Measurements from ENCODE around the gene ZSWIM9. TPM values are rescaled to one million over a fixed set of nuclear protein-coding genes. Genes with fewer than 3 reads are reported as not detected.

ZSWIM9 gene
- total and polyA plus RNA-seq, 4 donors = 6.0 to 21.8 (median 9.7) TPM

DNA sequence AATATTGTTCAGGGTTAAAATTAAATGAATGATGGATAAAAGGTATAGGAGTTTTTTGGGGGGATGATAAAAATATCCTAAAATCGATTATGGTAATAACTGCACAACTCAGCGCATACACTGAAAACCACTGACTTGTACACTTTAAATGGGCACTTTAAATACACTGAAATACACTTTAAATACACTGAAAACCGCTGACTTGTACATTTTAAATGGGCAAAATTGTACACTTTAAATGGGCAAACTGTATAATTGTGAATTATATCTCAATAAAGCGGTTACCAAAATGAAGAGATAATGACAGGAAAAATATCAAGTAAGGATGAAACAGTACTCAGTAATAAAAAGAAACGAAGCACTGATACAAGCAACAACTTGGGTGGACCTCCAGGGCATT is 1.8 kb upstream of the ZSWIM9 start:
- no peak overlapping the region for H3K27ac ChIP-seq (ENCODE audit: low read depth in 1 of 2, low read length in 2 of 2)
- intact Hi-C loops (cut with DNase I) = no loop called here
- DNase-seq = no peak
- 81 to 83% methylated on average over 5 of the region's 5 CpGs for WGBS, 2 donors
- no peaks in the 10 kb centered on the region for H3K9me3 ChIP-seq (ENCODE audit: control insufficient read depth, low read length)
- no peaks in the 10 kb centered on the region for H3K36me3 ChIP-seq (ENCODE audit: control insufficient read depth in 1 of 2, insufficient read depth in 2 of 2, low read length in 1 of 2)
- no peaks in the 10 kb centered on the region for H3K4me1 ChIP-seq (ENCODE audit: control insufficient read depth in 1 of 2, insufficient read depth in 2 of 2, low read length in 2 of 2)
- H3K4me3 ChIP-seq (ENCODE audit: low read length in 2 of 2) = no peak overlapping the region
- no peak for ATAC-seq (ENCODE audit: low FRiP score)
- no peaks in the 10 kb centered on the region for H3K27me3 ChIP-seq (ENCODE audit: control insufficient read depth in 1 of 2, insufficient read depth in 2 of 2, low read length in 1 of 2)

DNA sequence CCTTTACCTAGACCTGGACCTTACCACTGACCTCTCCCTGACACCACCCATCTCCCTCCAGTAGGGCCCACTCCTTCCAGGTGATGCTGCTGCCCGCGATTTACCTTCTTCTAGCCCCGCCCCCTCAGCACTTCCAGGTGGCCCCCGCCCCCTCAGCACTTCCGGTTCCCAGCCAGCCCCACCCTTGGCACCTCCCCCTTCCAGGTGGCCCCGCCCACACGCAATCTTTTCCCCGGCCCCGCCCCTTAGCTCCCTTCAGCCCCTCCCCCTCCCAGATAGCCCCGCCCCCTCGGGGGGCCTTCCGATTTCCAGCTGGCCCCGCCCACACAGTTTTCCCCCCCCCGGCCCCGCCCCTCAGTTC is 922 bp upstream of the ZSWIM9 start:
- peak; percentile 81 to 95 for DNase-seq
- 3 to 5% methylated on average over 11 to 15 of the region's 15 CpGs for WGBS, 2 donors

DNA sequence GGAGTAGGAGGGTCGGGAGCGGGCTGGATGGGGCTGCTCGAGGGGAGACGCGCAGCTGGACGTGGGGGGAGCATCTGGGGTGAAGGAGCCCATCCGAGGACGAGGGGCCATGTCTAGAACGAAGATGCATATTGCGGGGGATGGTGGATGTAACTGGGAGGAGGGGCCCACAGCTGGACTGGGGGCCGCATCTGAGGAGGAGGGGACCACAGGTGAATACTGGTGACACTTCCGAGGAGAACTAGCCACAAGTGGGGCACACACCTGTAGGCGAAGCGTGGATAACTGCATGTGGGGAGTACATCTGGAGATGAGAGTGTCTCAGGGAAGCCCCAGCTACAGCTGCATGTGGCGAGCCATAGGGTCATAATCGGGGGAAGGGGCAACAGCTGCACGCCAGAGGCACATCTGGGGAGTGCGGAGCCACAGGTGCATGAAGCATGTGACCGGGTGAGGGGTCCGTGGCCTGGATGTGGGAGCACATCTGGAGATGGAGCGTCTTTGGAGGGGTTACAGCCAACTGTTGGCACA is 402 bp downstream of the ZSWIM9 start:
- Histone ChIP-seq H3K27ac (ENCODE audit: low read depth in 1 of 2, low read length in 2 of 2) (no peak overlapping the region), H3K36me3 (ENCODE audit: control insufficient read depth in 1 of 2, insufficient read depth in 2 of 2, low read length in 1 of 2) (no peaks in the 10 kb centered on the region), H3K4me1 (ENCODE audit: control insufficient read depth in 1 of 2, insufficient read depth in 2 of 2, low read length in 2 of 2) (no peaks in the 10 kb centered on the region), H3K4me3 (ENCODE audit: low read length in 2 of 2) (peak overlapping the region; percentile 38 to 65), H3K9me3 (ENCODE audit: control insufficient read depth, low read length) (no peaks in the 10 kb centered on the region), H3K27me3 (ENCODE audit: control insufficient read depth in 1 of 2, insufficient read depth in 2 of 2, low read length in 1 of 2) (no peaks in the 10 kb centered on the region)
- ATAC-seq (ENCODE audit: low FRiP score) (no peak), DNase-seq (no peak)
- 1 to 2% methylated on average over 20 to 21 of the region's 21 CpGs for WGBS, 2 donors
- intact Hi-C loops (cut with DNase I) = no loop called here

More for the DNA sequence above, 922 bp upstream of the ZSWIM9 start:
- Histone ChIP-seq H3K36me3 (ENCODE audit: control insufficient read depth in 1 of 2, insufficient read depth in 2 of 2, low read length in 1 of 2) (no peaks in the 10 kb centered on the region), H3K27me3 (ENCODE audit: control insufficient read depth in 1 of 2, insufficient read depth in 2 of 2, low read length in 1 of 2) (no peaks in the 10 kb centered on the region), H3K4me1 (ENCODE audit: control insufficient read depth in 1 of 2, insufficient read depth in 2 of 2, low read length in 2 of 2) (no peaks in the 10 kb centered on the region), H3K4me3 (ENCODE audit: low read length in 2 of 2) (peak overlapping the region in 1 of 2 donors; percentile 30), H3K9me3 (ENCODE audit: control insufficient read depth, low read length) (no peaks in the 10 kb centered on the region), H3K27ac (ENCODE audit: low read depth in 1 of 2, low read length in 2 of 2) (no peak overlapping the region)
- intact Hi-C loops (cut with DNase I) = no loop called here
- ATAC-seq (ENCODE audit: low FRiP score) = peak; percentile 57

DNA sequence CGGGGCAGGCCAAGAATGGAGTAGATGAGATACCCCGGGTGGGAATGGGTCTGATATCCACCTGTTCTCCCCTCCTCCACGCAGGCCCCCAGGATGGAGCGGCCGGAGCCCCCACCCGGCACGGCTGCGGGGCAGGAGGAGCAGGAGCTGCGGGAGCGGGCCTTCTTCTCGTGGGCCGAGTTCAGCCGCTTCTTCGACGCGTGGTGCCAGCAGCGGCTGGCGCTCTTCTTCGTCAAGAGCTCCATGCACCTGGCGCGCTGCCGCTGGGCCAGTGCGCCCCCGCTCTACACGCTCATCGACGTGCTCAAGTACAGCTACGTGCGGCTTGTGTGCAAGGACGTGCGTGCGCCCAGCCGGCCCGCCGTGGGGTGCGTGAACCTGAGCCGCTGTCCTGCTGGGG is 1.2 kb downstream of the ZSWIM9 start:
- Histone ChIP-seq H3K36me3 (ENCODE audit: control insufficient read depth in 1 of 2, insufficient read depth in 2 of 2, low read length in 1 of 2) (no peaks in the 10 kb centered on the region), H3K27ac (ENCODE audit: low read depth in 1 of 2, low read length in 2 of 2) (no peak overlapping the region), H3K4me3 (ENCODE audit: low read length in 2 of 2) (no peak overlapping the region), H3K4me1 (ENCODE audit: control insufficient read depth in 1 of 2, insufficient read depth in 2 of 2, low read length in 2 of 2) (no peaks in the 10 kb centered on the region), H3K27me3 (ENCODE audit: control insufficient read depth in 1 of 2, insufficient read depth in 2 of 2, low read length in 1 of 2) (no peaks in the 10 kb centered on the region), H3K9me3 (ENCODE audit: control insufficient read depth, low read length) (no peaks in the 10 kb centered on the region)
- 76 to 80% methylated on average over 34 to 37 of the region's 37 CpGs for WGBS, 2 donors
- ATAC-seq (ENCODE audit: low FRiP score) = no peak
- intact Hi-C loops (cut with DNase I) = no loop called here
- no peak for DNase-seq

DNA sequence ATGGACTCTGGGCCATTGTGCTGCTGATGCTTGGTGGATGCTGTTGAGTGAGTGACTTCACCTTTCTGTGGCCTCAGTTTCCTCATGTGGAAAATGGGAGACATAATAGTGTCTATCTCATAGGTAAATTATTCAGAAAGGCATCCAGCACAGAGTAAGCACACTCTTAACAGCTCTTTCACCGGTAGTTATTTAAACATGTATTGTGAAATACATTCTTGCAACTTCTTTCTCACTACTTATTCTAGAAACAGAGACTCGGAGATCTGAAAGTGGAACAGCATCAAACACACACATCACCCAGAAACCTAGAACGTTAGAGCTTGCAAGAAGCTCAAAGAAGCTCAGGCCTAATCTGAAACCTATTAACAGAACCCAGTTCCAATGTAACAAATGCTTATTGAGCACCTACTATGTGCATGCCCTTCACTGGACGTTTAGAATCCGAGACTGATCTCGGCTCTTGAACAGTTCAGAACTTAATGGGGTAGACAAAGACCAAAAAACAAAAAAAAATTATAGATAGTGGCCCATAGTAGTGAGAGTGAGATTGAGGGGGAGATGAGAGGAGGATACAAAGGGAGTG is 4.1 kb downstream of the ZSWIM9 start:
- intact Hi-C loops (cut with DNase I) = no loop called here
- WGBS, 2 donors = 79% methylated on average over 6 of the region's 6 CpGs
- no peaks in the 10 kb centered on the region for H3K36me3 ChIP-seq (ENCODE audit: control insufficient read depth in 1 of 2, insufficient read depth in 2 of 2, low read length in 1 of 2)

DNA sequence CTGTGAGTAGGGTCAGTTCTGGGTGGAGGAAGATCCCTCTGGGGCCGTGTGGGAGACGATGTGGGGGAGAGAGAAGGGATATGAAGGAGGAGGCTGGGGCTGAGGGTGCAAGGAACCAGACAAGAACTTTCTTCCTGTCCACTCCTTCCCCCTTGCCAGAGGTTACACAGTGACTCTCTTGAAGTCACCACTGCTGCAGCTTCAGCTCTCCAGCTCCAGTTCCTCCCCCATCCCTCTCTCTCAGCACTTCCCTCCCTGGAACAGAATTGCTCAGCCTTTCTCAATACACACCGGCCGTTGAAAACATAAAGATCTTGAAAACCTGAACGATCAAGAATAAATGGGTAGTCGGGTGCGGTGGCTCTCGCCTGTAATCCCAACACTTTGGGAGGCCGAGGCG is 5.1 kb downstream of the ZSWIM9 start:
- Histone ChIP-seq H3K9me3 (ENCODE audit: control insufficient read depth, low read length) (no peaks in the 10 kb centered on the region), H3K36me3 (ENCODE audit: control insufficient read depth in 1 of 2, insufficient read depth in 2 of 2, low read length in 1 of 2) (no peaks in the 10 kb centered on the region), H3K27ac (ENCODE audit: low read depth in 1 of 2, low read length in 2 of 2) (no peak overlapping the region), H3K27me3 (ENCODE audit: control insufficient read depth in 1 of 2, insufficient read depth in 2 of 2, low read length in 1 of 2) (no peaks in the 10 kb centered on the region), H3K4me1 (ENCODE audit: control insufficient read depth in 1 of 2, insufficient read depth in 2 of 2, low read length in 2 of 2) (no peaks in the 10 kb centered on the region), H3K4me3 (ENCODE audit: low read length in 2 of 2) (no peak overlapping the region)
- intact Hi-C loops (cut with DNase I) = no loop called here
- no peak for DNase-seq
- no peak for ATAC-seq (ENCODE audit: low FRiP score)
- 86 to 90% methylated on average over 10 of the region's 10 CpGs for WGBS, 2 donors

More for the DNA sequence above, 4.1 kb downstream of the ZSWIM9 start:
- H3K9me3 ChIP-seq (ENCODE audit: control insufficient read depth, low read length) = no peaks in the 10 kb centered on the region
- no peaks in the 10 kb centered on the region for H3K27me3 ChIP-seq (ENCODE audit: control insufficient read depth in 1 of 2, insufficient read depth in 2 of 2, low read length in 1 of 2)
- no peak overlapping the region for H3K27ac ChIP-seq (ENCODE audit: low read depth in 1 of 2, low read length in 2 of 2)
- no peak for ATAC-seq (ENCODE audit: low FRiP score)
- DNase-seq = no peak
- H3K4me1 ChIP-seq (ENCODE audit: control insufficient read depth in 1 of 2, insufficient read depth in 2 of 2, low read length in 2 of 2) = no peaks in the 10 kb centered on the region
- H3K4me3 ChIP-seq (ENCODE audit: low read length in 2 of 2) = no peak overlapping the region

DNA sequence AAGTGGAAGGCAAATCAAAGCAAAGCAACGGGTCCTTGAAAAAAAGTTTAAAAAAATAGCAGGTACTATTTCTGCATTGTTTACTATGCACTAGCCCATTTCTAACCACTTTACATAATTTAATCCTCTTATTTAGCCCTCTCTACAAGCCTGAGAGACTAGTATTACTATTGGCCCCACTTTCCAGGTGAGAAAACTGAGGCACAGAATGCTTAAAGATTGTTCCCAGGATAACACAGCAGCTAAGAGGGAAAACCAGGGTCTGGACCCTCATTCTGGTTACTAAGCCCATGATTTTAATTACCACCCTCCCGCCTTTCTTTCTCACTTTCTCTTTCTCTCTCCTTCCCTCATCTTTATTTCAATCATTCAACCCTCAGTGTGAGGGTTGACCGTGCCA is 5.7 kb downstream of the ZSWIM9 start:
- no peaks in the 10 kb centered on the region for H3K36me3 ChIP-seq (ENCODE audit: control insufficient read depth in 1 of 2, insufficient read depth in 2 of 2, low read length in 1 of 2)

DNA sequence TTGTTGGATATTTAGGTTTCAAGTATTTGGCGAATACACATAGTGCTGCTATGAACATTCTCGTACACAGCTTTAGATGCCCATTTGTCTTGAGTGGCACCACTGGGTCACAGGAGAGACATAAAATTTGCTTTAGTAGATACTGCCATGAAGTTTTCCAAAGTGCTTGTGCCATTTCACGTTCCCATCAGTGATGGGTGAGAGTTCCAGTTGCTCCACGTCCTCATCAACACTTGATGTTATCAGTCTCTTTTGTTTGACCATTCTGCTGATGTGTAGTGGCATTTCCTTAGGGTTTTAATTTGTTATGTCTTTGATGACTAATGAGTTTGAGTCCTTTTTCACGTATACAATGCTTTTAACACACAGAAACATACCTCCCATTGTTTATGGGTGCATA is 11.0 kb downstream of the ZSWIM9 start:
- Histone ChIP-seq H3K4me1 (ENCODE audit: control insufficient read depth in 1 of 2, insufficient read depth in 2 of 2, low read length in 2 of 2) (no peaks in the 10 kb centered on the region), H3K27ac (ENCODE audit: low read depth in 1 of 2, low read length in 2 of 2) (no peak overlapping the region), H3K4me3 (ENCODE audit: low read length in 2 of 2) (no peak overlapping the region), H3K27me3 (ENCODE audit: control insufficient read depth in 1 of 2, insufficient read depth in 2 of 2, low read length in 1 of 2) (no peaks in the 10 kb centered on the region), H3K36me3 (ENCODE audit: control insufficient read depth in 1 of 2, insufficient read depth in 2 of 2, low read length in 1 of 2) (no peaks in the 10 kb centered on the region), H3K9me3 (ENCODE audit: control insufficient read depth, low read length) (no peaks in the 10 kb centered on the region)
- DNase-seq (no peak), ATAC-seq (ENCODE audit: low FRiP score) (no peak)
- WGBS, 2 donors = 92 to 96% methylated on average over 5 of the region's 5 CpGs
- intact Hi-C loops (cut with DNase I) = no loop called here

More for the DNA sequence above, 5.7 kb downstream of the ZSWIM9 start:
- Histone ChIP-seq H3K4me1 (ENCODE audit: control insufficient read depth in 1 of 2, insufficient read depth in 2 of 2, low read length in 2 of 2) (no peaks in the 10 kb centered on the region), H3K27me3 (ENCODE audit: control insufficient read depth in 1 of 2, insufficient read depth in 2 of 2, low read length in 1 of 2) (no peaks in the 10 kb centered on the region), H3K27ac (ENCODE audit: low read depth in 1 of 2, low read length in 2 of 2) (no peak overlapping the region), H3K9me3 (ENCODE audit: control insufficient read depth, low read length) (no peaks in the 10 kb centered on the region), H3K4me3 (ENCODE audit: low read length in 2 of 2) (no peak overlapping the region)
- intact Hi-C loops (cut with DNase I) = no loop called here
- no peak for DNase-seq
- WGBS, 2 donors = 77 to 90% methylated on average over 3 of the region's 3 CpGs
- ATAC-seq (ENCODE audit: low FRiP score) = no peak

DNA sequence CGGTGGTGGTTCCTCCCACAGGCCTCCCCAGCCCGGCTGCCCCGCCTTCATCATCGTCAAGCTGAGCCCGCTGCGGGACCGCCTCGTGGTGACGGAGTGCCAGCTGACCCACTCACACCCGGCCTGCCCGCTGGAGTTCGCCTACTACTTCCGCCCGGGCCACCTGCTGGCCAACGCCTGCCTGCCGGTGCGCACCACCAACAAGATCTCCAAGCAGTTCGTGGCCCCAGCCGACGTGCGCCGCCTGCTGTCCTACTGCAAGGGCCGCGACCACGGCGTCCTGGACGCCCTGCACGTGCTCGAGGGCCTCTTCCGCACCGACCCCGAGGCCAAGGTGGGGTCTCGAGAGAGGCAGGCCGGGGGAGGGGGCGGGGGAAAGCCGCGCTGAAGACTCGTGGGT is 12.0 kb downstream of the ZSWIM9 start:
- Histone ChIP-seq H3K4me3 (ENCODE audit: low read length in 2 of 2) (no peak overlapping the region), H3K27ac (ENCODE audit: low read depth in 1 of 2, low read length in 2 of 2) (no peak overlapping the region), H3K27me3 (ENCODE audit: control insufficient read depth in 1 of 2, insufficient read depth in 2 of 2, low read length in 1 of 2) (no peaks in the 10 kb centered on the region), H3K4me1 (ENCODE audit: control insufficient read depth in 1 of 2, insufficient read depth in 2 of 2, low read length in 2 of 2) (no peaks in the 10 kb centered on the region), H3K9me3 (ENCODE audit: control insufficient read depth, low read length) (no peaks in the 10 kb centered on the region), H3K36me3 (ENCODE audit: control insufficient read depth in 1 of 2, insufficient read depth in 2 of 2, low read length in 1 of 2) (no peaks in the 10 kb centered on the region)
- intact Hi-C loops (cut with DNase I) = no loop called here
- DNase-seq (no peak), ATAC-seq (ENCODE audit: low FRiP score) (no peak)
- WGBS, 2 donors = 91 to 97% methylated on average over 34 to 38 of the region's 38 CpGs
